WTC11 (cell line): ENCODE data around the gene EML4. TPM values are rescaled to one million over a fixed set of nuclear protein-coding genes. Genes with fewer than 3 reads are reported as not detected.

Experiments
- ATAC-seq: fragments of 200-7000 bp; cut with Tn5 transposase; 2 replicates; pipeline ENCODE4 v1.10.0; 2021; ENCODE audit warnings: mild to moderate bottlenecking, moderate library complexity
- CTCF ChIA-PET: fragments of 300-600 bp; sonication (Branson Sonifier 250); formaldehyde crosslinking; loops from one replicate; lab custom pipeline; 2021; ENCODE audit warnings: antibody characterized with exemption; lab: Charles Lee
- POLR2A ChIA-PET: fragments of 350-600 bp; sonication (Branson Sonifier 250); formaldehyde crosslinking; loops from one replicate; lab custom pipeline; 2021; ENCODE audit warnings: antibody characterized with exemption; lab: Charles Lee
- DNase-seq: peaks from one replicate; pipeline ENCODE4 v3.0.0; 2021; ENCODE audit warnings: low spot score
- H3K27ac Mint-ChIP-seq: 2 replicates; pipeline ENCODE4 v1.8.0; 2021; ENCODE audit warnings: mixed read lengths
- H3K27me3 Mint-ChIP-seq: 2 replicates; pipeline ENCODE4 v1.8.0; 2021; ENCODE audit warnings: low read depth, mild to moderate bottlenecking, moderate library complexity, mixed read lengths
- H3K36me3 Mint-ChIP-seq: 2 replicates; pipeline ENCODE4 v1.8.0; 2021; ENCODE audit warnings: mixed read lengths
- H3K4me1 Mint-ChIP-seq: 2 replicates; pipeline ENCODE4 v1.8.0; 2022; ENCODE audit warnings: mixed read lengths
- H3K4me3 Mint-ChIP-seq: 2 replicates; pipeline ENCODE4 v1.8.0; 2021; ENCODE audit warnings: mild to moderate bottlenecking, moderate library complexity, mixed read lengths
- H3K9me3 Mint-ChIP-seq: 2 replicates; pipeline ENCODE4 v1.8.0; 2021; ENCODE audit warnings: mixed read lengths
- AR ChIP-seq: fragments of 250-450 bp; sonication (Bioruptor Pico); IDR thresholded peaks from 2 replicates; pipeline ENCODE4 v1.9.0; 2021; ENCODE audit warnings: mild to moderate bottlenecking
- CDX4 ChIP-seq: fragments of 250-450 bp; sonication (Bioruptor Pico); IDR thresholded peaks from 2 replicates; pipeline ENCODE4 v1.9.0; 2021; ENCODE audit warnings: moderate library complexity, mild to moderate bottlenecking, inconsistent platforms, borderline replicate concordance
- E2F1 ChIP-seq: sonication (generic); formaldehyde crosslinking; IDR thresholded peaks from 2 replicates; pipeline ENCODE4 v1.8.0; 2022; ENCODE audit warnings: mild to moderate bottlenecking, missing genetic modification reagents
- ERG ChIP-seq: fragments of 250-450 bp; sonication (Bioruptor Pico); IDR thresholded peaks from 2 replicates; pipeline ENCODE4 v1.8.0; 2021; ENCODE audit warnings: mild to moderate bottlenecking
- ESRRA ChIP-seq: sonication (generic); formaldehyde crosslinking; IDR thresholded peaks from 2 replicates; pipeline ENCODE4 v1.8.1; 2022; ENCODE audit warnings: mild to moderate bottlenecking, missing genetic modification reagents, borderline replicate concordance
- FOXJ3 ChIP-seq: sonication (generic); formaldehyde crosslinking; IDR thresholded peaks from 2 replicates; pipeline ENCODE4 v1.9.0; 2021; ENCODE audit warnings: missing genetic modification reagents, mild to moderate bottlenecking, borderline replicate concordance
- FOXP1 ChIP-seq: sonication (generic); formaldehyde crosslinking; IDR thresholded peaks from 2 replicates; pipeline ENCODE4 v1.8.0; 2022; ENCODE audit warnings: missing genetic modification reagents, mild to moderate bottlenecking, moderate library complexity, borderline replicate concordance
- GABPB1 ChIP-seq: sonication (generic); formaldehyde crosslinking; IDR thresholded peaks from 2 replicates; pipeline ENCODE4 v1.8.1; 2023; ENCODE audit warnings: mild to moderate bottlenecking, missing genetic modification reagents
- NFE2L1 ChIP-seq: sonication (generic); formaldehyde crosslinking; IDR thresholded peaks from 2 replicates; pipeline ENCODE4 v1.8.1; 2023; ENCODE audit warnings: missing genetic modification reagents
- SMAD3 ChIP-seq: sonication (generic); formaldehyde crosslinking; IDR thresholded peaks from 2 replicates; pipeline ENCODE4 v1.8.0; 2022; ENCODE audit warnings: missing genetic modification reagents, mild to moderate bottlenecking, borderline replicate concordance
- TCF7 ChIP-seq: sonication (generic); formaldehyde crosslinking; IDR thresholded peaks from 2 replicates; pipeline ENCODE4 v1.8.0; 2022; ENCODE audit warnings: mild to moderate bottlenecking, low read depth, missing genetic modification reagents, moderate library complexity
- ZMAT4 ChIP-seq: fragments of 250-450 bp; sonication (Bioruptor Pico); IDR thresholded peaks from 2 replicates; pipeline ENCODE4 v1.9.0; 2021; ENCODE audit warnings: mild to moderate bottlenecking
- ZNF121 ChIP-seq: sonication (generic); formaldehyde crosslinking; IDR thresholded peaks from 2 replicates; pipeline ENCODE4 v1.8.0; 2023; ENCODE audit warnings: missing genetic modification reagents
- ZNF263 ChIP-seq: sonication (generic); formaldehyde crosslinking; IDR thresholded peaks from 2 replicates; pipeline ENCODE4 v1.8.1; 2022; ENCODE audit warnings: low read depth, mild to moderate bottlenecking, moderate library complexity, missing genetic modification reagents
- total RNA-seq: library from RNA; stranded (reverse); gene quantifications from 3 replicates; pipeline ENCODE4 v1.2.3, GENCODE V29; 2021
- TF ChIP-seq, protein P1 (sequence below): sonication (generic); formaldehyde crosslinking; IDR thresholded peaks from 2 replicates; pipeline ENCODE4 v1.8.0; 2023; ENCODE audit warnings: mild to moderate bottlenecking, missing genetic modification reagents
- TF ChIP-seq, protein P2 (sequence below): sonication (generic); formaldehyde crosslinking; IDR thresholded peaks from 2 replicates; pipeline ENCODE4 v1.8.0; 2022; ENCODE audit warnings: mild to moderate bottlenecking, missing genetic modification reagents
- TF ChIP-seq, protein P3 (sequence below): sonication (generic); formaldehyde crosslinking; IDR thresholded peaks from 2 replicates; pipeline ENCODE4 v1.8.0; 2022; ENCODE audit warnings: mild to moderate bottlenecking, missing genetic modification reagents
- TF ChIP-seq, protein P4 (sequence below): sonication (generic); formaldehyde crosslinking; IDR thresholded peaks from 2 replicates; pipeline ENCODE4 v1.8.0; 2022; ENCODE audit warnings: mild to moderate bottlenecking, missing genetic modification reagents
- TF ChIP-seq, protein P5 (sequence below): sonication (generic); formaldehyde crosslinking; IDR thresholded peaks from 2 replicates; pipeline ENCODE4 v1.8.1; 2023; ENCODE audit warnings: mild to moderate bottlenecking, missing genetic modification reagents
- TF ChIP-seq, protein P6 (sequence below): fragments of 200-600 bp; IDR thresholded peaks from 2 replicates; pipeline ENCODE4 v1.8.0; 2022; ENCODE audit warnings: antibody characterized with exemption

Gene EML4
- total RNA-seq, 1 experiment from 2014 or later = 89.9 TPM

GRCh38 chr2:42163444-42164045, 5.6 kb upstream of the EML4 start (continued):
- TF ChIP-seq, protein P1, sequence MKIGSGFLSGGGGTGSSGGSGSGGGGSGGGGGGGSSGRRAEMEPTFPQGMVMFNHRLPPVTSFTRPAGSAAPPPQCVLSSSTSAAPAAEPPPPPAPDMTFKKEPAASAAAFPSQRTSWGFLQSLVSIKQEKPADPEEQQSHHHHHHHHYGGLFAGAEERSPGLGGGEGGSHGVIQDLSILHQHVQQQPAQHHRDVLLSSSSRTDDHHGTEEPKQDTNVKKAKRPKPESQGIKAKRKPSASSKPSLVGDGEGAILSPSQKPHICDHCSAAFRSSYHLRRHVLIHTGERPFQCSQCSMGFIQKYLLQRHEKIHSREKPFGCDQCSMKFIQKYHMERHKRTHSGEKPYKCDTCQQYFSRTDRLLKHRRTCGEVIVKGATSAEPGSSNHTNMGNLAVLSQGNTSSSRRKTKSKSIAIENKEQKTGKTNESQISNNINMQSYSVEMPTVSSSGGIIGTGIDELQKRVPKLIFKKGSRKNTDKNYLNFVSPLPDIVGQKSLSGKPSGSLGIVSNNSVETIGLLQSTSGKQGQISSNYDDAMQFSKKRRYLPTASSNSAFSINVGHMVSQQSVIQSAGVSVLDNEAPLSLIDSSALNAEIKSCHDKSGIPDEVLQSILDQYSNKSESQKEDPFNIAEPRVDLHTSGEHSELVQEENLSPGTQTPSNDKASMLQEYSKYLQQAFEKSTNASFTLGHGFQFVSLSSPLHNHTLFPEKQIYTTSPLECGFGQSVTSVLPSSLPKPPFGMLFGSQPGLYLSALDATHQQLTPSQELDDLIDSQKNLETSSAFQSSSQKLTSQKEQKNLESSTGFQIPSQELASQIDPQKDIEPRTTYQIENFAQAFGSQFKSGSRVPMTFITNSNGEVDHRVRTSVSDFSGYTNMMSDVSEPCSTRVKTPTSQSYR (CRISPR knock-in tag) = no peak
- TF ChIP-seq CDX4 (no peak), ESRRA (no peak), TCF7 (no peak), ZNF121 (CRISPR knock-in tag) (no peak), FOXP1 (CRISPR knock-in tag) (no peak), SMAD3 (CRISPR knock-in tag) (no peak), NFE2L1 (CRISPR knock-in tag) (no peak), ZNF263 (CRISPR knock-in tag) (no peak)
- TF ChIP-seq, protein P2, sequence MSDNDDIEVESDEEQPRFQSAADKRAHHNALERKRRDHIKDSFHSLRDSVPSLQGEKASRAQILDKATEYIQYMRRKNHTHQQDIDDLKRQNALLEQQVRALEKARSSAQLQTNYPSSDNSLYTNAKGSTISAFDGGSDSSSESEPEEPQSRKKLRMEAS (CRISPR knock-in tag) = no peak
- TF ChIP-seq, protein P3, sequence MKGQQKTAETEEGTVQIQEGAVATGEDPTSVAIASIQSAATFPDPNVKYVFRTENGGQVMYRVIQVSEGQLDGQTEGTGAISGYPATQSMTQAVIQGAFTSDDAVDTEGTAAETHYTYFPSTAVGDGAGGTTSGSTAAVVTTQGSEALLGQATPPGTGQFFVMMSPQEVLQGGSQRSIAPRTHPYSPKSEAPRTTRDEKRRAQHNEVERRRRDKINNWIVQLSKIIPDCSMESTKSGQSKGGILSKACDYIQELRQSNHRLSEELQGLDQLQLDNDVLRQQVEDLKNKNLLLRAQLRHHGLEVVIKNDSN = no peak

GRCh38 chr2:42164046-42164445, 5.1 kb upstream of the EML4 start:
- Mint-ChIP-seq H3K4me3 (no peak overlapping the region), H3K9me3 (no peaks in the 10 kb centered on the region), H3K27me3 (no peaks in the 10 kb centered on the region; the same call in 1 of the 2 replicates), H3K27ac (no peak overlapping the region), H3K36me3 (no peaks in the 10 kb centered on the region), H3K4me1 (peaks cover 7% of the 10 kb centered on the region; the same call in 1 of the 2 replicates)
- ChIA-PET CTCF (no interaction called here), POLR2A (no interaction called here)
- DNase-seq (no peak), ATAC-seq (no peak)
- TF ChIP-seq FOXP1 (CRISPR knock-in tag) (no peak), E2F1 (CRISPR knock-in tag) (no peak), ZMAT4 (CRISPR knock-in tag) (no peak), GABPB1 (CRISPR knock-in tag) (no peak), AR (CRISPR knock-in tag) (no peak), ERG (CRISPR knock-in tag) (no peak), ESRRA (no peak), ZNF121 (CRISPR knock-in tag) (no peak), FOXJ3 (CRISPR knock-in tag) (no peak)
- TF ChIP-seq, protein P4, sequence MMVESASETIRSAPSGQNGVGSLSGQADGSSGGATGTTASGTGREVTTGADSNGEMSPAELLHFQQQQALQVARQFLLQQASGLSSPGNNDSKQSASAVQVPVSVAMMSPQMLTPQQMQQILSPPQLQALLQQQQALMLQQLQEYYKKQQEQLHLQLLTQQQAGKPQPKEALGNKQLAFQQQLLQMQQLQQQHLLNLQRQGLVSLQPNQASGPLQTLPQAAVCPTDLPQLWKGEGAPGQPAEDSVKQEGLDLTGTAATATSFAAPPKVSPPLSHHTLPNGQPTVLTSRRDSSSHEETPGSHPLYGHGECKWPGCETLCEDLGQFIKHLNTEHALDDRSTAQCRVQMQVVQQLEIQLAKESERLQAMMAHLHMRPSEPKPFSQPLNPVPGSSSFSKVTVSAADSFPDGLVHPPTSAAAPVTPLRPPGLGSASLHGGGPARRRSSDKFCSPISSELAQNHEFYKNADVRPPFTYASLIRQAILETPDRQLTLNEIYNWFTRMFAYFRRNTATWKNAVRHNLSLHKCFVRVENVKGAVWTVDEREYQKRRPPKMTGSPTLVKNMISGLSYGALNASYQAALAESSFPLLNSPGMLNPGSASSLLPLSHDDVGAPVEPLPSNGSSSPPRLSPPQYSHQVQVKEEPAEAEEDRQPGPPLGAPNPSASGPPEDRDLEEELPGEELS = no peak
- TF ChIP-seq, protein P5, sequence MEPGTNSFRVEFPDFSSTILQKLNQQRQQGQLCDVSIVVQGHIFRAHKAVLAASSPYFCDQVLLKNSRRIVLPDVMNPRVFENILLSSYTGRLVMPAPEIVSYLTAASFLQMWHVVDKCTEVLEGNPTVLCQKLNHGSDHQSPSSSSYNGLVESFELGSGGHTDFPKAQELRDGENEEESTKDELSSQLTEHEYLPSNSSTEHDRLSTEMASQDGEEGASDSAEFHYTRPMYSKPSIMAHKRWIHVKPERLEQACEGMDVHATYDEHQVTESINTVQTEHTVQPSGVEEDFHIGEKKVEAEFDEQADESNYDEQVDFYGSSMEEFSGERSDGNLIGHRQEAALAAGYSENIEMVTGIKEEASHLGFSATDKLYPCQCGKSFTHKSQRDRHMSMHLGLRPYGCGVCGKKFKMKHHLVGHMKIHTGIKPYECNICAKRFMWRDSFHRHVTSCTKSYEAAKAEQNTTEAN (CRISPR knock-in tag) = no peak
- TF ChIP-seq, protein P6, sequence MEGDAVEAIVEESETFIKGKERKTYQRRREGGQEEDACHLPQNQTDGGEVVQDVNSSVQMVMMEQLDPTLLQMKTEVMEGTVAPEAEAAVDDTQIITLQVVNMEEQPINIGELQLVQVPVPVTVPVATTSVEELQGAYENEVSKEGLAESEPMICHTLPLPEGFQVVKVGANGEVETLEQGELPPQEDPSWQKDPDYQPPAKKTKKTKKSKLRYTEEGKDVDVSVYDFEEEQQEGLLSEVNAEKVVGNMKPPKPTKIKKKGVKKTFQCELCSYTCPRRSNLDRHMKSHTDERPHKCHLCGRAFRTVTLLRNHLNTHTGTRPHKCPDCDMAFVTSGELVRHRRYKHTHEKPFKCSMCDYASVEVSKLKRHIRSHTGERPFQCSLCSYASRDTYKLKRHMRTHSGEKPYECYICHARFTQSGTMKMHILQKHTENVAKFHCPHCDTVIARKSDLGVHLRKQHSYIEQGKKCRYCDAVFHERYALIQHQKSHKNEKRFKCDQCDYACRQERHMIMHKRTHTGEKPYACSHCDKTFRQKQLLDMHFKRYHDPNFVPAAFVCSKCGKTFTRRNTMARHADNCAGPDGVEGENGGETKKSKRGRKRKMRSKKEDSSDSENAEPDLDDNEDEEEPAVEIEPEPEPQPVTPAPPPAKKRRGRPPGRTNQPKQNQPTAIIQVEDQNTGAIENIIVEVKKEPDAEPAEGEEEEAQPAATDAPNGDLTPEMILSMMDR = no peak
